Colonic mucosa (tissue), 4 donors: ENCODE results near the gene HSP90AB1. TPM values are rescaled to one million over a fixed set of nuclear protein-coding genes. Genes with fewer than 3 reads are reported as not detected.

ENCODE experiments used
- DNase-seq: peaks from one replicate; pipeline ENCODE4 v3.0.0-alpha.2; 2020
- H3K27ac ChIP-seq: fragments of 200-600 bp; one replicate; pipeline ENCODE4 v1.8.0; 2021
- H3K27me3 ChIP-seq: fragments of 200-600 bp; one replicate; pipeline ENCODE4 v1.8.0; 2021
- H3K36me3 ChIP-seq: fragments of 200-600 bp; one replicate; pipeline ENCODE4 v1.8.0; 2021
- H3K4me1 ChIP-seq: fragments of 200-600 bp; one replicate; pipeline ENCODE4 v1.8.0; 2021; ENCODE audit warnings: mild to moderate bottlenecking
- H3K4me3 ChIP-seq: fragments of 200-600 bp; one replicate; pipeline ENCODE4 v1.8.0; 2021
- H3K9ac ChIP-seq, 2 donors: one replicate each; pipeline ENCODE4 v1.7.0; 2013; ENCODE audit warnings: control low read depth in 2 of 2, low read depth in 2 of 2, low read length in 2 of 2
- H3K9me3 ChIP-seq: fragments of 200-600 bp; one replicate; pipeline ENCODE4 v1.8.0; 2021
- CTCF ChIP-seq: fragments of 200-600 bp; IDR thresholded peaks from one replicate; pipeline ENCODE4 v1.8.0; 2022; ENCODE audit warnings: antibody characterized with exemption, mild to moderate bottlenecking
- intact Hi-C: fragments of 100-400 bp; cut with DNase I; formaldehyde crosslinking; loops from one replicate; pipeline ENCODE4 v1.14.1; 2022
- total RNA-seq, 2 donors: library from RNA; stranded (reverse); fragmentation: NEBNext Ultra II Directional in 1 of 2; extraction: Animal tissue kit (Norgen Biotek cat#: 25700) in 1 of 2; gene quantifications; one replicate each; pipeline ENCODE4 v1.2.1, GENCODE V29; 2021
- donor health status: healthy.
- donor health status: DM: no; HTN: no; CAD: no.
- donor health status: DM: no; HTN: no; CAD: no.

The HSP90AB1 gene
- total RNA-seq = 1,000 to 10,000 TPM in 1 of 2 donors, 100 to 1,000 TPM in 1; 409 to 1,163 TPM

- Histone ChIP-seq H3K27me3 (no peaks in the 10 kb centered on the region), H3K36me3 (peaks cover 19% of the 10 kb centered on the region), H3K4me1 (peaks cover 4% of the 10 kb centered on the region), H3K9me3 (no peaks in the 10 kb centered on the region), H3K4me3 (peak within 1 kb of the TSS; percentile 91), H3K27ac (peak within 1 kb of the TSS; percentile 97), H3K9ac (peak within 1 kb of the TSS; percentile 91 to 100)
- DNase-seq = peak; percentile 98
- TF ChIP-seq CTCF = no peak
- intact Hi-C loops = no loop called here
Measured at GRCh38 chr6:44246663-44247337, at the start of gene HSP90AB1. Gene HSP90AB1, plus strand, starts transcription at chr6:44247101. Its CDS starts 1,529 bp downstream, at chr6:44248630.

- Histone ChIP-seq H3K9ac (no peak overlapping the region), H3K27ac (no peak overlapping the region), H3K9me3 (no peaks in the 10 kb centered on the region), H3K27me3 (no peaks in the 10 kb centered on the region), H3K36me3 (no peaks in the 10 kb centered on the region), H3K4me1 (no peaks in the 10 kb centered on the region), H3K4me3 (no peak overlapping the region)
- DNase-seq = no peak
- intact Hi-C loops = no loop called here
- no peak for TF ChIP-seq CTCF
Measured at GRCh38 chr6:44198684-44199083, 48.2 kb upstream of the HSP90AB1 start.

GRCh38 chr6:44199883-44200282 lies 47.0 kb upstream of the HSP90AB1 start:
- no peaks in the 10 kb centered on the region for H3K27me3 ChIP-seq

GRCh38 chr6:44201200-44201599 lies 45.7 kb upstream of the HSP90AB1 start:
- Histone ChIP-seq H3K4me3 (no peak overlapping the region), H3K27me3 (no peaks in the 10 kb centered on the region), H3K4me1 (no peaks in the 10 kb centered on the region), H3K9ac (peak overlapping the region in 1 of 2 donors; percentile 76), H3K36me3 (no peaks in the 10 kb centered on the region), H3K27ac (no peak overlapping the region), H3K9me3 (no peaks in the 10 kb centered on the region)
- no peak for TF ChIP-seq CTCF
- intact Hi-C loops = no loop called here
- DNase-seq = peak; percentile 82

More at GRCh38 chr6:44199883-44200282, 47.0 kb upstream of the HSP90AB1 start:
- Histone ChIP-seq H3K27ac (no peak overlapping the region), H3K4me1 (no peaks in the 10 kb centered on the region), H3K36me3 (no peaks in the 10 kb centered on the region), H3K4me3 (no peak overlapping the region), H3K9me3 (no peaks in the 10 kb centered on the region), H3K9ac (no peak overlapping the region)
- TF ChIP-seq CTCF = no peak
- no peak for DNase-seq
- intact Hi-C loops = no loop called here

GRCh38 chr6:44201638-44202303 lies 45.1 kb upstream of the HSP90AB1 start:
- no peak overlapping the region for H3K9ac ChIP-seq
- intact Hi-C loops = no loop called here
- H3K9me3 ChIP-seq = no peaks in the 10 kb centered on the region
- no peaks in the 10 kb centered on the region for H3K36me3 ChIP-seq
- no peak for TF ChIP-seq CTCF
- no peak for DNase-seq
- H3K27me3 ChIP-seq = no peaks in the 10 kb centered on the region
- no peaks in the 10 kb centered on the region for H3K4me1 ChIP-seq
- H3K4me3 ChIP-seq = no peak overlapping the region
- no peak overlapping the region for H3K27ac ChIP-seq
